Islet precursor cell (in vitro differentiated cells): ENCODE measurements around the gene MACROD2.
"Not testable (repeated sequence)": the region's sequence is repeated elsewhere in the genome, so short reads cannot be mapped to it uniquely, and the experiment has no call there.

ENCODE experiments used
- DNase-seq: peaks from one replicate; pipeline ENCODE4 v3.0.0-alpha.2; 2018

MACROD2 gene

GRCh38 chr20:15336536-15336935 is 1341.2 kb downstream of the MACROD2 start:
- DNase-seq: no peak

DNA sequence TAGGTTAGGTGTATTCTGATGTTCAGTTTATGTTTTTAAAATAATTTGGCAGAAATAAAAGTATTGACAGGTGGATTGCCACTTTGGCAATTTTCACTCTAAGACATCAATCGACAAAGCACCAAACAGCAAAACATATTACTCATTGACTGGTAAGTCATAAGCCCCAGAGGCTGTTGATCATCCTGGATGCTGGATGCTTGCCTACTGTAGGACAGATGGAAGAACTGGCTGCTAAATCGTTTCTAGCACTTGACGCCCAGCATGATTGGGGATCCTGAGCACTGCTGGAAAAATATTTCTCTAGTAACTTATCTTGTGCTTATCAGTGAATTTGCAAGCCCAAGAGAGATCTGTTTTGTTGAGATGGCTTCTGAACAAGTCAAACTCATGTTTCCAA is 1343.9 kb downstream of the MACROD2 start:
- DNase-seq: no peak

DNA sequence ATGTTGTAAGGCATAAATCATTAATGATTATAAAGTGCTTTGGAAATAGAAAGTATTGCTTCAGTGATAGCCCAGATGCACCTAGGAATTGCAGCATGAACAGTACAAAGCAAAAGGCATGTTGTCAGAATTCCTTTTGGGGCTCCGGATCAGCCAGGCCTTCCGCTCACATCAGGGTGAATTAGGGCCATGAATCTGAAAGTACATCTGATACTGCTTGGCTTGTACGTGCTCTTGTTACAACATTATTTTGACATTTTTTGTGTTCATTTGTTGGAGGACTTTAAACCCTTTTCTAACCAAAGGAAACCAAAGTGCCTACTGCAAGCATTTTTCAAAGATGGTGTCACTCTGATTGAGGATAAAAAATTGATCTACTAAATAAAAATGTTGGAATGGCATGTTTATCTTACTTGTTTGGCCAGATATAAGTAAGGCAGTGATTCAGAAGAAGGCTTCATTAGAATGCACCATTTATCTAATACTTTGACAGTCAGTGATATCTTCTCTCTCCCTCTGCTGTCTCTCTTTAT is 1347.7 kb downstream of the MACROD2 start:
- DNase-seq: no peak

DNA sequence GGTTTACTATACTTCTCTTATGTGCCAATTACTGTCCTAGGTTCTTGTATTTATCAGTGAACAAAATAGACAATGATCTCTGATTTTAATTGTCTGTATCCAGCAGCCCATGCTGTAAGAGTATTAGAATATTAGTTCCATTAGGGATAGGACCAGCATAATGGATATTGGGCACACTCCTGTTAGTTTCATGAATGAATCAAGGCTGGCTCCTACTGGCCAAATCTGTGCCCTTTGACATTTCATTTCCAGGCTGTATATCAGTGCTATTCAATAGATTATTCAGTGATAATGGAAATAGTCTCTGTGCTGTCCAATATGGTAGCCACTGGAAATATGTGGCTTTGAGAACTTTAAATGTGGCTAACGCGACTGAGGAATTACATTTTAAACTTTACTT is 1350.0 kb downstream of the MACROD2 start:
- DNase-seq: no peak

DNA sequence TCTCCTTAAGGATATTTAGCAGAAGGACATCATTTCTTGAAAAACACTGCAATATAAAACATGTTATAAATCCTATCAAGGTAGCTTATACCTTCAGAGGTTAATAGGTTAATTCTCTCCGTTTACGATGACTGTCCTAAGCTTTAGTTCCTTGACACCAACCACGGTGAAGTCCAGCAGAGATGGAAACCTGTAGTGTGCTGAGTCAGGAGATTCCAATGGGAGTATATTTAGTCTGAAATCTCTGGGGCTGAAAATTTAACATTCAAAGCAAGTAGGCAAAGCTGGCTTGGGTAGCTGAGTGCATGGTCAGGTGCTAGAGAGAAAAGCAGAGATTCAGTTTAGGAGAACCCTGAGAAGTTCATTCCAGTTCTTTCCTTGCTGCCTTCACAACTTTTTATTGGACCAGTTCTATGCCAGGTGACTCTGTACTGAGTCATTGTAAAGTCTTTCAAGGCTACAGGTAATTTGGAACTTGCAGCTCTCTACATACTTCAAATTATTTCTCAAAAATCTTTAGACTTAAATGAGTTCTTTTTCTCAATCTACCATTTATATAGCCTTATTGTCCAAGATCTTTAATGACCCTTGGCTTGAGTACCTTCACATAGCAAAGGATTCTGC is 1351.5 kb downstream of the MACROD2 start:
- DNase-seq: no peak

DNA sequence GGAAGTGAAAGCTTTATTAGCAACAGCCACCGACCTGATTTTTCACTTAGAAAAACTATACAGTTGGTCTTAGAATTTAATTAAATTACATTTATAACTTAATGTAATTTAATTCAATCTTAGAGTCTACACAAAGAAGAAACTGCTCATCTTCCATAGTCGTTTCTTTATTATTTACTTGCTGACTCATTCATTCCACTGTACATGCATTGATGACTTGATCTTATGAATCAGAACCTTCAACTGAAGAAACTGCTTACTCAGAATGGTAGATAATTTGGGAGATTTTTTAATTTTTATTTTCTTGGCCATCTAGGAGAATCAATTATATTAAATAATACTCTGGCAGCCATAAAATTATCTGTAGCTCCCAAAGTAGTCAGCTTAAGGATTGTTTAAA is 1363.7 kb downstream of the MACROD2 start:
- DNase-seq: no peak

- no peak for DNase-seq
These were observed 1367.5 kb downstream of the MACROD2 start for GRCh38 chr20:15362849-15363248.

GRCh38 chr20:15364781-15365180 is 1369.5 kb downstream of the MACROD2 start:
- DNase-seq: no peak

- no peak for DNase-seq
These were observed 1375.1 kb downstream of the MACROD2 start for GRCh38 chr20:15370370-15370769.

DNA sequence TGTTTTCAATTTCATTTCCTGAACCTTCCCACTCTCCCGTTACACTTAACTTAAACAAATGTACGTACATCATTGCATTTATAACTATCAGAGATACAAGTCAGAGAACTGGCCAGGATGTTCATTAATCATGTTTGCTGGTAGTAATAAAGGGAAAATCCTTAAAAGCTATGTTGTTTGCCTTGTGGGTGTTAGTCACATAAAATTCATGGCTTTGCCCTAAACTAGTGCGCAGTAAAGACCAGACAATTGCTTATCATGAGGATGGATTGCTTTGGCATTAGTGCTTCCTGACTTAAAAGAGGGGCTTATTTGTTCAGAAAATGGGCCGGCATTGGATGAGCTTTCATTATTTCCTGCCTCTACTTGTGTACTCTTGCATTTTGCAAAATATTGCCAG is 1379.4 kb downstream of the MACROD2 start:
- no peak for DNase-seq

- no peak for DNase-seq
These were observed 1380.5 kb downstream of the MACROD2 start for GRCh38 chr20:15375836-15376235.

GRCh38 chr20:15377603-15378002 is 1382.3 kb downstream of the MACROD2 start:
- not testable (repeated sequence) for DNase-seq

DNA sequence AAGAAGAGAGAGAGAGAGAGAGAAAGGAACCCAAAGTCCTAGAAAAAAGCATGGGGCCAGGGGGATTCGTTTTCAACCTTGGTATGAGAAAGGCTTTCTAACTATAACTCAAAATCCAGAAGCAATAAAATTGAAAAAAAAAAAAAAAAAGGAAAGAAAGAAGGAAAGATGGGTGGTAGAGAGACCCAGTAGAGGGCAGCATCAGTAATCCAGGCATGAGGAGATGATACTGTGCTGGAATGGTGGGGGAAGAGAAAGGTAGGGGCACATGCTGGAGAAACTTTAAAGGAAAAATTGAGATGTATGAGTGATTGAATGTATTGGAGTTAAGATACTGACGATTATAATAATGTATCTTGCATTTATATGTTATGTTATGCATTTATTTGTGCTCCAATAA is 1382.8 kb downstream of the MACROD2 start:
- no peak for DNase-seq

DNA sequence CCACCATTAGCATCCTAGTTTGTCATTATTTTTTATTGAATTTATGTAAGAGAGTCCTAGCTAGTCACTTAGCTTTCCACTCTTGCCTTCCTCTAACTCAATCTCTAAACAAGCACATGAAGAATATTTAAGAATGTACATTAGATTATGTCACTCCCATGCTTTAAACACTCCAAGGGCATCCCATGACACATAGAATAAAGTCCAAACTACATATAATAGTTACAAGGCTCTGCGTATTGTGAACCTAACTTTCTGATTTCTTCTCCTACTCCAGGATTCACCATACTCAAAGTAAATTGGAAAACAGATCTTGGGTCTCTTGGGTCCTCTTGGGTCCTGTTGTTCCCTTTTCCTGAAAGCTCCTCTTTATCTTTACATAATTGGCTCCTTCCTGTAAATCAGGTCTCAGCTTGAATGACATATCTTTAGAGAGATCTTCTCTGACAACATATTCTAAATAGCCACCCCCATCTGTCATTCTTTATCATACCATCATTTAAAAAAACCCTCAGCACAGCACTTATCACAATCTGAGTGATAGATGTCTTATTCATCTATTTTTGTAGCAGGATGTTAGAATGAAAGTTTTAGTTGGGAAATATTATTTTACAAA is 1384.5 kb downstream of the MACROD2 start:
- DNase-seq: no peak

DNA sequence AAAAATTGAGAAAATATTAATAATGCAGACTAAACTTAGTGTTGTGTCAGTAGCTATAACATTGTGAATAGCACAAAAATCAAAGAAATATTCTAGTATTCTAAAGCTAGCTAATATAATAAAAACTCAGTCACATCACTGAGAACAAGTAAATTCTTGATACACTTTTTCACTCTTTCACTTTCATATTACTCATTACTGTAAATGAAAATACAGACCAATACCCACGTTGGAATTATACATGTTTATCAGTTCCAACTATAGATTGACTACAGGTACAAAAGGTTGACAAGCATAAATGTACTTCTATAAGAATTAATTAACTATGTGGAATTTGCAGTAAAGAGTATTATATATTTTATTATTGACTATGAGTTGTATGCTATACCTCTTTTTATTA is 1385.5 kb downstream of the MACROD2 start:
- no peak for DNase-seq

GRCh38 chr20:15387228-15387627 is 1391.9 kb downstream of the MACROD2 start:
- no peak for DNase-seq

GRCh38 chr20:15395457-15395856 is 1400.1 kb downstream of the MACROD2 start:
- DNase-seq: no peak

GRCh38 chr20:15396026-15396425 is 1400.7 kb downstream of the MACROD2 start:
- no peak for DNase-seq

GRCh38 chr20:15396900-15397299 is 1401.6 kb downstream of the MACROD2 start:
- no peak for DNase-seq

DNA sequence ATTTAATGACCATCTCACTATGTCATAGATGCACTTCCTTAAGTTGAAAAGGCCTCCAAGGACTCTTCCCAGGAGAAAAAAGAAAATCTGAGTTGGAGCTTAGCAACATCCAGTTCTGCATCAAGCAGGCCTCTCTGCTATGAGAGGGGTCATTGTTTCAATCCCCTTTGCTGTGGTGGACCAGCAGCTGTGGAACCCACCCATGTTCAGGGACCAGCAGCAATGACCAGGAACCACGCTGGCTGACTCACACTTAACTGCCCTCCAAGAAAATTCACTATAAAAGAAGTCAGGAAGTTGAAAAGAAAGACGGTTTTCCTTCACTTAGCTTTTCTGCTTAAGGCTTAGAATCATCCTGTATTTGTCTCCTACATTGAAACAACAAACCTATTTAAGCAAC is 1404.5 kb downstream of the MACROD2 start:
- no peak for DNase-seq

- DNase-seq: no peak
These were observed 1410.8 kb downstream of the MACROD2 start for GRCh38 chr20:15406072-15406471.

DNA sequence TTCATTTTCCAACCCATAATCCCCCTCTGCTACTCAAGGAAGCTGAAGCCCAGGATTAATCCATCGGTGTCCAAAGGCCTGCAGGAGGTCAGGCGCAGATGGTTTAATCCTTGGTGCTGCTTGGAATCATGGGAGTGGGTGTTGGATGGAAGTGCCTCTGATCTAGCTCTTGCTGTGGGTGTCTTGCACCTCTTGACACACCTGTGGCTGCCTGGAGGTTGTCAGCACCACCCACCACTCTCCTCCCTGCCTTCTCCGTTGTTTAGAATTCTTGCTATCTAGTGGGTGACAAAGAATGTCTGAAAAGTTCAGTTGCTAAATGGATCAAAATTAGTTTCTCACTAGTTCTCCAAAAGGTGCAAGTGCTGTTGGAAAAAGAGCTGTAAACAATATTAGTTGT is 1416.5 kb downstream of the MACROD2 start:
- no peak for DNase-seq

- no peak for DNase-seq
These were observed 1420.6 kb downstream of the MACROD2 start for GRCh38 chr20:15415908-15416307.

- DNase-seq: no peak
These were observed 1424.5 kb downstream of the MACROD2 start for GRCh38 chr20:15419856-15420255.

GRCh38 chr20:15422966-15423365 is 1427.7 kb downstream of the MACROD2 start:
- DNase-seq: no peak
